Neuron (in vitro differentiated cells): ENCODE measurements around the gene POMGNT2.

ENCODE experiments used
- H2AFZ ChIP-seq: one replicate; pipeline ENCODE4 v1.6.1; 2013; ENCODE audit warnings: low read depth, mild to moderate bottlenecking, inconsistent platforms, low read length, moderate library complexity
- H3K27me3 ChIP-seq: one replicate; pipeline ENCODE4 v1.6.1; 2013; ENCODE audit warnings: low read length; ENCODE audit not compliant: insufficient read depth
- H3K36me3 ChIP-seq: one replicate; pipeline ENCODE4 v1.6.1; 2013; ENCODE audit warnings: low read length; ENCODE audit not compliant: insufficient read depth
- H3K4me1 ChIP-seq: one replicate; pipeline ENCODE4 v1.6.1; 2013; ENCODE audit warnings: low read length; ENCODE audit not compliant: insufficient read depth
- H3K4me3 ChIP-seq: 2 replicates; pipeline ENCODE4 v1.5.1; 2013; ENCODE audit warnings: mild to moderate bottlenecking, low read length, moderate library complexity
- H3K9me3 ChIP-seq: one replicate; pipeline ENCODE4 v1.6.1; 2013; ENCODE audit warnings: low read length

Gene POMGNT2

DNA sequence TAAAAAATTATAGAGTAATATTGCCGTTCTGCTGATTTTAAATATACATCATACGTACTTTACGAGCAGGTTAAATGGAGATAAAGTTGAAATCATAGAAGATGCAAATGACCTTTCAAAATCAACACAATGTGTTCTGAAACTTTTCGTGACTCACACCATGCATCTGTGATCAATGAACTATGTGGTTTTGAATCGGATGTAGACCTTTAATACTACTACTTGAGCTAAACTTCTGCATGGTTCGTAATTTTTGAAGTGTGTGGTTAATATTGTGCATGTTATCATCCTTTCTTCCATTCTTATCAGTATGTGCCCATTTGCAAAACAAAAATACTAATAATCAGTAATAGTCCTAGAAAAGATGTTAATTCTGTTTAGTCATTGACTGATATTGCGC, 67.9 kb downstream of the POMGNT2 start:
- Histone ChIP-seq H3K27me3 (peaks cover 16% of the 10 kb centered on the region), H2AFZ (no peak overlapping the region), H3K36me3 (no peaks in the 10 kb centered on the region), H3K4me1 (no peaks in the 10 kb centered on the region), H3K4me3 (no peak overlapping the region), H3K9me3 (no peaks in the 10 kb centered on the region)

- Histone ChIP-seq H3K9me3 (no peaks in the 10 kb centered on the region), H3K36me3 (no peaks in the 10 kb centered on the region)
Measured at GRCh38 chr3:43036621-43037423, 69.1 kb downstream of the POMGNT2 start.

DNA sequence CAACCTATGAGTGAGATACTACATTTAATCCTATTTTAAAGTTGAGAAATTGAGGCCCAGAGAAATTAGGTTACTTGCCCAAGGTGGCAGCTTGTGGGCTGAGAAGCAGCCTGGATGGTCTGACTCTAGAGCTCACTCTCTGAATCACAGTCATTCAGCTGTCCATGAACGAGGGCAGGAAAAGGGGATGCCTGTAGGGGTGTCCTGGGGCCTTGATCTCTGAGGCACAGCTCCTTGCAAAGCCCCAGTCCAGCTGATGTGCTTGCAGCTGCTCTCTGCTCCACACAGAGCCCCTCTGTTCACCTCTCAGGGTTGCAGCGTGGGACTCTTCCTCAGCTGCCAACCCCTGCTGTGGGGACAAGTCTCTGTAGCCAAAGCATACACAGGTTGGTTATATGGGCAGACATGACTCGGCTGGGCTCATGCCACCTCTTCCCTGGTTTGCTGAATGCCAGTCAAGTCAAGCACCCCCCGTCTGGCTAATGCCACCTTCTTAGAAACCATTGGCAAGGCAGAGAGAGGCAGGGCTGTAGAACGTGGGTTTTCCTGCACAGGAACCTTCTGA, 70.0 kb downstream of the POMGNT2 start:
- Histone ChIP-seq H3K9me3 (no peaks in the 10 kb centered on the region), H3K4me3 (no peak overlapping the region), H3K27me3 (peaks cover 16% of the 10 kb centered on the region), H3K36me3 (no peaks in the 10 kb centered on the region), H3K4me1 (no peaks in the 10 kb centered on the region), H2AFZ (no peak overlapping the region)

More at GRCh38 chr3:43036621-43037423, 69.1 kb downstream of the POMGNT2 start:
- H3K4me3 ChIP-seq, result no peak overlapping the region
- no peak overlapping the region for H2AFZ ChIP-seq
- H3K27me3 ChIP-seq, result peaks cover 16% of the 10 kb centered on the region
- H3K4me1 ChIP-seq, result no peaks in the 10 kb centered on the region

DNA sequence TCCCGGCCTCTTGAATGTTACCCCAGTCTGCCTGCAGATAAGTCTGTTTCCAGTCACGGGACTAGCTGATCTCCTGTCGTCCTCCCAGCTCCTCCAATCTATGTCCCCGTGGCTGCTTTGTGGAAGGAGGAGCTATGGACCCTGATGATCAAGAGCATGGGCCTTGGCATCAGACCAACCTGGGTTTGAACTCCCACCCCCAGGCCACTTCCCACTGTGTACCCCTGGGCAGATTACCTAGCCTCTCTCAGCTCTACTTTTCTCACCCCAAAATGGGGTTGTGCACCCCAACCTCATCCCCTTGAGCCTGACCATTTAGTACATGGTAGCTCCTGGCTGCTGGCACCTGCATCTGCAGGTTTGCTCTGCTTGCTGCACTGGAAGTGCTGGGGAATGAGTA, 71.0 kb downstream of the POMGNT2 start:
- Histone ChIP-seq H3K27me3 (peaks cover 16% of the 10 kb centered on the region), H3K4me3 (no peak overlapping the region), H3K4me1 (no peaks in the 10 kb centered on the region), H2AFZ (no peak overlapping the region), H3K36me3 (no peaks in the 10 kb centered on the region), H3K9me3 (no peaks in the 10 kb centered on the region)

GRCh38 chr3:43034200-43034599, 71.7 kb downstream of the POMGNT2 start:
- no peaks in the 10 kb centered on the region for H3K9me3 ChIP-seq
- no peak overlapping the region for H2AFZ ChIP-seq
- H3K4me3 ChIP-seq, result no peak overlapping the region
- H3K4me1 ChIP-seq, result no peaks in the 10 kb centered on the region
- peaks cover 16% of the 10 kb centered on the region for H3K27me3 ChIP-seq
- no peaks in the 10 kb centered on the region for H3K36me3 ChIP-seq

DNA sequence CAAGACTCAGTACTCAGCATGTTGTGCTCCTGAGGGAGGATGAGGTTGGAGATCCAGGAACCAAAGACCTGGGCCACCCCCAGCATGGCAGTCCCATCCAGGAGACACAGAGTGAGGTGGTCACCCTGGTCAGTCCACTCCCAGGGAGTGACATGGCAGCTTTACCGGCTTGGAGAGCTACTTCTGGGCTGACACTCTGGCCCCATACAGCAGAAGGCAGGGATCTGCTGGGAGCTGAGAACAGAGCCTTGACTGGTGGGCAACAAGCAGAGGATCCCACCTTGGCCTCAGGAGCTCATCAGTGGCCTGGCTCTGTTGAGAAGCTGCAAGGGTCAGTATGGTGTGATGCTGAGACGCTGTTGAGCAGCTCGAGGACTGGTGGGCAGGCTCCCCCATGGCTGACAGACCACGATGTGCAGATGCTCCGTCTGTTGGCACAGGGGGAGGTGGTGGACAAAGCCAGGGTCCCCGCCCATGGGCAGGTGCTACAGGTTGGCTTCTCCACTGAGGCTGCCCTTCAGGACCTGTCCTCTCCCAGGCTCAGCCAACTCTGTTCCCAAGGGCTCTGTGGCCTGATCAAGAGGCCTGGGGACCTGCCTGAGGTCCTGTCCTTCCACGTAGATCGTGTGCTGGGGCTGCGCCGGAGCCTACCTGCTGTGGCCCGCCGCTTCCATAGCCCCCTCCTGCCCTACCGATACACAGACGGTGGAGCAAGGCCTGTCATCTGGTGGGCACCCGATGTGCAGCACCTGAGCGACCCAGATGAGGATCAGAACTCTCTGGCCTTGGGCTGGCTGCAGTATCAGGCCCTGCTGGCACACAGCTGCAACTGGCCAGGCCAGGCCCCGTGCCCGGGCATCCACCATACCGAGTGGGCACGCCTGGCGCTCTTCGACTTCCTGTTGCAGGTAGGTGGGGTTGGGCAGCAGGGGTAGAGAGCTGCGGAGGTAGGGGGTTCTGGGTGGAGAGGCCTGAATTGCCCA, 72.9 kb downstream of the POMGNT2 start:
- Histone ChIP-seq H3K36me3 (no peaks in the 10 kb centered on the region), H3K4me1 (no peaks in the 10 kb centered on the region), H3K4me3 (no peak overlapping the region), H3K27me3 (peaks cover 16% of the 10 kb centered on the region), H3K9me3 (no peaks in the 10 kb centered on the region), H2AFZ (no peak overlapping the region)

- Histone ChIP-seq H3K4me1 (no peaks in the 10 kb centered on the region), H3K36me3 (no peaks in the 10 kb centered on the region), H3K9me3 (no peaks in the 10 kb centered on the region), H2AFZ (no peak overlapping the region), H3K4me3 (no peak overlapping the region), H3K27me3 (peaks cover 14% of the 10 kb centered on the region)
Measured at GRCh38 chr3:43031889-43032545, 73.9 kb downstream of the POMGNT2 start.

GRCh38 chr3:43031485-43031884, 74.4 kb downstream of the POMGNT2 start:
- H3K36me3 ChIP-seq, result no peaks in the 10 kb centered on the region
- H3K9me3 ChIP-seq, result no peaks in the 10 kb centered on the region

DNA sequence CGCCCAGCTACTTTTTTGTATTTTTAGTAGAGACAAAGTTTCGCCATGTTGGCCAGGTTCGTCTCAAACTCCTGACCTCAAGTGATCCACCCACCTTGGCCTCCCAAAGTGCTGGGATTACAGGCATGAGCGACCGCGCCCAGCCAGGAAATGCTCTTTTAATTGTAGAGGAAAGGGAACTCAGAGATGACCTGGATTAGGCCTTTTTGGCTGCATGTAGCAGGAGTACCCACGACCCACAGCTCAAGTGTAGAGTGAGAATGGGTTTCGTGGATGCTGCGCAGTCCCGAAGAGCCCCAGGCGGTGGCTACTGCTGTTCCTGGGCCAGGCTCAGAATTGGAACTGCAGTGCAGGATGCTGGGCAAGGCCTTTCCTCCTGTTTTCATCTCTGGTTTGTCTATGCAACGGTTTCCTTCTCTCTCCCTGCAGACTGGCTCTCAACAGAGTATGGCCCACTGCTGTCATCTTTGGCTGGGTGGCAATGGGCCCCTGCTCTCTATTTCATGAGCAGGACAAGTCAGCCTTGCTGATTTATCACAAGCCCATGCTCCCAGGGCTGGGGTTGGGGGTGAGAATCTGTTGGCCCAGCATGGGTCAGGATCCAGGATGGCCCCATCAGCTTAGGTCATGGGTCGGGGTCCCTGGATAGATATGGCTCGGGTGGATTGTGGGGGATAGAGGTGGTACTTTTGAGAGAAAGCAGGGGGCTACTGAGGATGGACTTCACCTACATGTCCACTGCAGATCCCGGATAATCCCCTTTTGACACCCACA, 75.5 kb downstream of the POMGNT2 start:
- no peaks in the 10 kb centered on the region for H3K4me1 ChIP-seq
- H3K4me3 ChIP-seq, result no peak overlapping the region
- H3K27me3 ChIP-seq, result no peaks in the 10 kb centered on the region
- H3K9me3 ChIP-seq, result no peaks in the 10 kb centered on the region
- no peak overlapping the region for H2AFZ ChIP-seq
- H3K36me3 ChIP-seq, result no peaks in the 10 kb centered on the region

More at GRCh38 chr3:43031485-43031884, 74.4 kb downstream of the POMGNT2 start:
- Histone ChIP-seq H3K4me1 (no peaks in the 10 kb centered on the region), H3K4me3 (no peak overlapping the region), H3K27me3 (peaks cover 9% of the 10 kb centered on the region), H2AFZ (no peak overlapping the region)
